Measurements from ENCODE around the gene SPIRE2. TPM values are rescaled to one million over a fixed set of nuclear protein-coding genes. Genes with fewer than 3 reads are reported as not detected.

The SPIRE2 gene, protein sequence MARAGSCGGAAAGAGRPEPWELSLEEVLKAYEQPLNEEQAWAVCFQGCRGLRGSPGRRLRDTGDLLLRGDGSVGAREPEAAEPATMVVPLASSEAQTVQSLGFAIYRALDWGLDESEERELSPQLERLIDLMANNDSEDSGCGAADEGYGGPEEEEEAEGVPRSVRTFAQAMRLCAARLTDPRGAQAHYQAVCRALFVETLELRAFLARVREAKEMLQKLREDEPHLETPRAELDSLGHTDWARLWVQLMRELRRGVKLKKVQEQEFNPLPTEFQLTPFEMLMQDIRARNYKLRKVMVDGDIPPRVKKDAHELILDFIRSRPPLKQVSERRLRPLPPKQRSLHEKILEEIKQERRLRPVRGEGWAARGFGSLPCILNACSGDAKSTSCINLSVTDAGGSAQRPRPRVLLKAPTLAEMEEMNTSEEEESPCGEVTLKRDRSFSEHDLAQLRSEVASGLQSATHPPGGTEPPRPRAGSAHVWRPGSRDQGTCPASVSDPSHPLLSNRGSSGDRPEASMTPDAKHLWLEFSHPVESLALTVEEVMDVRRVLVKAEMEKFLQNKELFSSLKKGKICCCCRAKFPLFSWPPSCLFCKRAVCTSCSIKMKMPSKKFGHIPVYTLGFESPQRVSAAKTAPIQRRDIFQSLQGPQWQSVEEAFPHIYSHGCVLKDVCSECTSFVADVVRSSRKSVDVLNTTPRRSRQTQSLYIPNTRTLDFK
- total RNA-seq (2.6 and 3.8 TPM in 2 replicates), polyA plus RNA-seq (0.59 and 1.8 TPM in 2 replicates), polyA minus RNA-seq (ENCODE audit: low replicate concordance) (0.59 and 1.8 TPM in 2 replicates)
- polyA plus RNA-seq (2012) = 0.82 and 1.9 TPM in 2 replicates

DNA sequence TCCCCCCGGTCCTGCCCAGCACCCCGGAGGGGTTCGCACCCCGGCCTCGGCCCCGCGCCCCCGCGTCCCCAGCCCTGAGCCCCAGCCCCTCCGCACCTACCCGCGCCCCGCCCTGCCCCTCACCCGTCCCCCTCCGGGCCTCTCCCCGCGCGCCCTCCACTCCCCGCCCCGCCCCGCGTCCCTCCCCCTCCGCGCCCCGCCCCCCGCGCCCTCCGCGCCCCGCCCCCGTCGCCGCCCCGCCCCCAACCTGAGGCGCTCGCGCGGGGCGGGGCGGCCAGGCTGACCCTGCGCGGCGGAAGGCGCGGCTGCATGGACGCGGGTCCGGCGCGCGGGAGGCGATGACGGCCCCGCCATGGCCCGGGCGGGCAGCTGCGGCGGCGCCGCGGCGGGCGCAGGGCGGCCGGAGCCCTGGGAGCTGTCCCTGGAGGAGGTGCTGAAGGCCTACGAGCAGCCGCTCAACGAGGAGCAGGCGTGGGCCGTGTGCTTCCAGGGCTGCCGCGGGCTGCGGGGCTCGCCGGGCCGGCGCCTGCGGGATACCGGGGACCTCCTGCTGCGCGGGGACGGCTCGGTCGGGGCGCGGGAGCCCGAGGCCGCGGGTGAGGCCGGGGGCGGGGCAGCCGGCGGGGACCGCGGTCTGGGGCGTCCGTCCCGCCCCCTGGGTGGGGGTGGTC, at the start of gene SPIRE2:
Gene SPIRE2, plus strand, starts transcription at position 277 of the 671 bp plus-strand sequence. Its CDS starts 76 bp downstream, at position 353.
- Histone ChIP-seq H3K9me3 (ENCODE audit: control insufficient read depth, insufficient read depth, low read depth, low read length) (no peaks in the 10 kb centered on the region), H3K27ac (ENCODE audit: insufficient read depth, low read length) (peak within 1 kb of the TSS; percentile 38), H4K20me1 (ENCODE audit: control insufficient read depth, extremely low read depth, insufficient read depth, low read length) (no peaks in the 10 kb centered on the region), H2AFZ (ENCODE audit: low read length) (peak within 1 kb of the TSS; percentile 41), H3K79me2 (ENCODE audit: control insufficient read depth, insufficient read depth, low read length) (no peaks in the 10 kb centered on the region), H3K4me1 (ENCODE audit: control insufficient read depth, extremely low read depth, insufficient read depth, low read length) (peaks cover 3% of the 10 kb centered on the region), H3K4me2 (ENCODE audit: extremely low read depth, insufficient read depth, low read length) (peak within 1 kb of the TSS; percentile 85), H3K36me3 (ENCODE audit: control insufficient read depth, insufficient read depth, low read length) (no peaks in the 10 kb centered on the region), H3K4me3 (replicated peaks in 1 of 4; ENCODE audit: control extremely low read depth in 1 of 4, insufficient read depth in 1 of 4, low read depth in 3 of 4, low read length in 4 of 4) (peak within 1 kb of the TSS; percentile 53 to 67 (median 58)), H3K27me3 (ENCODE audit: control insufficient read depth, insufficient read depth, low read length) (no peaks in the 10 kb centered on the region), H3K9ac (ENCODE audit: insufficient read depth, low read length) (peak within 1 kb of the TSS; percentile 55)
- DNase-seq (ENCODE audit: low read depth in 2 of 2) = peak; percentile 64 to 69
- TF ChIP-seq, protein P1, sequence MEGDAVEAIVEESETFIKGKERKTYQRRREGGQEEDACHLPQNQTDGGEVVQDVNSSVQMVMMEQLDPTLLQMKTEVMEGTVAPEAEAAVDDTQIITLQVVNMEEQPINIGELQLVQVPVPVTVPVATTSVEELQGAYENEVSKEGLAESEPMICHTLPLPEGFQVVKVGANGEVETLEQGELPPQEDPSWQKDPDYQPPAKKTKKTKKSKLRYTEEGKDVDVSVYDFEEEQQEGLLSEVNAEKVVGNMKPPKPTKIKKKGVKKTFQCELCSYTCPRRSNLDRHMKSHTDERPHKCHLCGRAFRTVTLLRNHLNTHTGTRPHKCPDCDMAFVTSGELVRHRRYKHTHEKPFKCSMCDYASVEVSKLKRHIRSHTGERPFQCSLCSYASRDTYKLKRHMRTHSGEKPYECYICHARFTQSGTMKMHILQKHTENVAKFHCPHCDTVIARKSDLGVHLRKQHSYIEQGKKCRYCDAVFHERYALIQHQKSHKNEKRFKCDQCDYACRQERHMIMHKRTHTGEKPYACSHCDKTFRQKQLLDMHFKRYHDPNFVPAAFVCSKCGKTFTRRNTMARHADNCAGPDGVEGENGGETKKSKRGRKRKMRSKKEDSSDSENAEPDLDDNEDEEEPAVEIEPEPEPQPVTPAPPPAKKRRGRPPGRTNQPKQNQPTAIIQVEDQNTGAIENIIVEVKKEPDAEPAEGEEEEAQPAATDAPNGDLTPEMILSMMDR (conservative IDR thresholded peaks at IDR 0.05 in 1 of 2, IDR thresholded peaks at IDR 0.05 in 1 of 2; ENCODE audit: low read depth in 1 of 2, low read length in 2 of 2) = no peak
- TF ChIP-seq EZH2 (IDR thresholded peaks at IDR 0.05; ENCODE audit: low read length, missing control alignments) = no peak

DNA sequence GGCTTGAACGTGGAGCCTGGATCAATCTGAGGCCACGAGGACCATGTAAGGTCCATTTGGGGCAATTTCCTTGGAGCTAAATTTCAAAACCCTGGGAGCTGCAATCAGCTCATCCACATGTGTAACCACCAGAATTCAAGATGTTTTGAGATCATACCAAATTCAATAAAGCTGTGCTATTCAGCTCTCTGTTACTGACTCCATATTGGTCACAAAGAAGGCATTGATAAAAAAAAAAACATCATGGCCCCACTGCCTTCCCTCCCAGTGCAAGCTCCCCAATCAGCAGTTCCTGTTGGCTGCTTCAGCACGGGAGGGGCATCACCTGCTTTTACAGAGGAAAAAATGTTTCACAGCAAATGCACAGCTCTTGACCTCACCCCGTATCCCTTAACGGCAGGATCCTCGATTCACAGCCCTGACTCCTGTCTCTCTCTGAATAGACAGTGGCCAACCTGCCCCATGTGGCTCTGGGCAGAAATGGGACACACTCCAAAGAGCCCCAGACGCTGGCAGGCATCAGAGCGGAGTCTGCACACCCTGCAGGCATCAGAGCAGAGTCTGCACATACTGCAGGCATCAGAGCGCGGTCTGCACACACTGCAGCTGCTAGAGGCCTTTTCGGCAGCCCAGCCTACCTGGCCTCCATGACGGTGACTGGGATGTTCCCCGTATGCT, 48.9 kb upstream of the SPIRE2 start:
- no peaks in the 10 kb centered on the region for H3K4me1 ChIP-seq (ENCODE audit: control insufficient read depth, extremely low read depth, insufficient read depth, low read length)
- no peak overlapping the region for H3K9ac ChIP-seq (ENCODE audit: insufficient read depth, low read length)
- no peaks in the 10 kb centered on the region for H3K9me3 ChIP-seq (ENCODE audit: control insufficient read depth, insufficient read depth, low read depth, low read length)
- no peak overlapping the region for H3K4me2 ChIP-seq (ENCODE audit: extremely low read depth, insufficient read depth, low read length)
- no peak overlapping the region for H3K27ac ChIP-seq (ENCODE audit: insufficient read depth, low read length)
- H3K79me2 ChIP-seq (ENCODE audit: control insufficient read depth, insufficient read depth, low read length) = no peaks in the 10 kb centered on the region
- TF ChIP-seq, protein P1 (conservative IDR thresholded peaks at IDR 0.05 in 1 of 2, IDR thresholded peaks at IDR 0.05 in 1 of 2; ENCODE audit: low read depth in 1 of 2, low read length in 2 of 2) = no peak
- no peak for TF ChIP-seq EZH2 (IDR thresholded peaks at IDR 0.05; ENCODE audit: low read length, missing control alignments)
- no peaks in the 10 kb centered on the region for H4K20me1 ChIP-seq (ENCODE audit: control insufficient read depth, extremely low read depth, insufficient read depth, low read length)
- H2AFZ ChIP-seq (ENCODE audit: low read length) = no peak overlapping the region
- no peak overlapping the region for H3K4me3 ChIP-seq (replicated peaks in 1 of 4; ENCODE audit: control extremely low read depth in 1 of 4, insufficient read depth in 1 of 4, low read depth in 3 of 4, low read length in 4 of 4)
- H3K36me3 ChIP-seq (ENCODE audit: control insufficient read depth, insufficient read depth, low read length) = peaks cover 14% of the 10 kb centered on the region
- DNase-seq (ENCODE audit: low read depth in 2 of 2) = no peak
- no peaks in the 10 kb centered on the region for H3K27me3 ChIP-seq (ENCODE audit: control insufficient read depth, insufficient read depth, low read length)

Measured in fibroblast of lung (primary cell).